Cerebellar cortex (tissue), 1 donor: ENCODE data around the gene PLEKHM3.
"Not testable (repeated sequence)": the region's sequence is repeated elsewhere in the genome, so short reads cannot be mapped to it uniquely, and the experiment has no call there.

ENCODE experiments used
- DNase-seq: peaks from one replicate; pipeline ENCODE4 v3.0.0-alpha.2; 2015; ENCODE audit warnings: low spot score

The PLEKHM3 gene

DNA sequence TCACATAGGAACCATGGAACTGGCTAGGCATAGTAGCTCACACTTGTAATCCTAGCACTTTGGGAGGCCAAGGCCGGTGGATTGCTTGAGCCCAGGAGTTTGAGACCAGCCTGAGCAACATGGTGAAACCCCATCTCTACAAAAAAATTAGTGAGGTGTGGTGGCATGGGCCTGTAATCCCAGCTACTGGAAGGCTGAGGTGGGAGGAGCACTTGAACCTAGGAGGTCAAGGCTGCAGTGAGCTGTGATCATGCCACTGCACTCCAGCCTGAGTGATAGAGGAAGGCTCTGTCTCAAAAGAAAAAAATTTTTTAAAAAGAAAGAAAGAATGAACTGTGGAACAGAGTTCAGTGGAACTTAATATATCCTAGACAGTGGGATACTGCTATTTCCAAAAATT, 76.1 kb downstream of the PLEKHM3 start:
- not testable (repeated sequence) for DNase-seq

DNA sequence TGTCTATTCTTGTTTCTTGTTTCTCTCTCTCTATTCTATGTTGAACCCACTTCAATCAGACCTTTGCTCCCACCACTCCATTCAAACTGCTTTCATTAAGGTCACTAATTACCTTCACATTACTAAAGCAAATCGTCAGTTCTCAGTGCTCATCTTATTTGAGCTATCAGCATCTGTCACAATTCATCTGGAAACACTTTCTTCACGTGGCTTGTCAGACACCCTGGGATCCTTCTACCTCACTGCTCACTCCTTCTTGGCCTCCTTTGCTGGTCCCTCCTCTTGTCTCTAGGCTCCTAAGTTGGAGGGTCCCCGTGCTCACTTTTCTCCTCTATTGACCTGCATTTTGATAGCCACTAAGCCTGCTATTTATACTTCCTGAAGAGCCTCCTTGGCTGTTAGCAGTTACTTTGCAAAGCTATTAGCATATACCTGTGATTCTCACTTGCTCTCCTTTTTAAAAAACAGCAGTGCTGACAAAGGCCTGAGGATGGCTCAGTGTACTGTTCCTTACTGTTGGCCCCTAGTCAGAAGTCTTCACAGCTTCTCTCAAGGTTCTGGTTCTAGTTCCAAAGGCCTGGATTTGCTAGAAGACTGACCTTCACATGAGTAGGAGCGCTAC, 80.2 kb downstream of the PLEKHM3 start:
- DNase-seq: no peak

DNA sequence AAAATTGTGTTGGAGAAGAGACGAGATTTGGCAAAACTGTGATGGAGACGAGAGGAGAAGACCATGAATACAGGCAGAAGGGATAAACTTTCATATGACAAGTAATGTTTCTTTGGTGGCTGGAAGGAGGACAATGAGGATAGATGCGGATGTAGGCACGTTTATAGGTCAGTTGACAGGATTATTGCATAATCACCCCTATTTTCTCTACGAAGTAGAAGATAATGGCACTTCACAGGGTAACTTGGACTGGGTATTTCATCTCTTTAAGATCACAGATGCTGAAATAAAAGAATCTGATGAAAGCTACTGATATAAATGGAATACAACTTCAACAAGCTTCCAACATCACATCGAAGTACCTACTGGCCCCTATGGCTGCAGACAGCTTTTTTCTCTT, 81.0 kb downstream of the PLEKHM3 start:
- DNase-seq: no peak

DNA sequence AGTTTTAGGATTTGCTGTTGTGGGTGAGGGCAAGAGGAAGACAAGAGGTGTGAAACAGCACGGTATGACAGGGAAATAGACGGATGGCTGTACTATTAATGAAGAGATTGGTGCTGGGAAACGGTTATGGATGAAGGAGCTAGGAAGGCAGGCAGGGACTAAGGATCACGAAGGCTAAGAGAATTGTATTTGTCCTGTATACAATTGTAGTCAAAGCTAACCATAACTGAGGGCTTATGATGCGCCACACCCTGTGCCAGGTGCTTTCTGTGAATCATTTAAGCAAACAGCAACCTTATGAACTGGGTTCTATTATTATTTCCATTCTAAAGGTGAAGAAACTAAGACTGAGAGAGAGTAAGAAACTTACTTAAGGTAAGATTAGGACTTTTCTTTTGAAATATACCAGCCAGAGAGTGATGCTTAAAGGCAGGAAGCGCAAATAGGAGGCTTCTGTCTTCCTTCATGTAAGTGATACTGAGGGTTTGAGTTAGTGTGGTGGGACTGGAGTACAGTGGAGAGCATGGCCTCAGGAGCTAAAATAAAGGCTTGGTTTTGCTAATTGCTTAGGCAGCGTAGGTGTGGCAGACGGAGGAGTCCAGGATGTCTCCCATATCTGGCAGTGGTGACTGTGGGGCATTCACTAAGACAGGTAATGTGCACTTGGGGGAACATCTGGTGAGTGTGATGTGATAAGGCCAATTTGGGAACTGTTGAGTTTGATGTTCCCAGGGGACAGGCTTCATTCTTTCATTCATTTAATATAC, 85.8 kb downstream of the PLEKHM3 start:
- no peak for DNase-seq

DNA sequence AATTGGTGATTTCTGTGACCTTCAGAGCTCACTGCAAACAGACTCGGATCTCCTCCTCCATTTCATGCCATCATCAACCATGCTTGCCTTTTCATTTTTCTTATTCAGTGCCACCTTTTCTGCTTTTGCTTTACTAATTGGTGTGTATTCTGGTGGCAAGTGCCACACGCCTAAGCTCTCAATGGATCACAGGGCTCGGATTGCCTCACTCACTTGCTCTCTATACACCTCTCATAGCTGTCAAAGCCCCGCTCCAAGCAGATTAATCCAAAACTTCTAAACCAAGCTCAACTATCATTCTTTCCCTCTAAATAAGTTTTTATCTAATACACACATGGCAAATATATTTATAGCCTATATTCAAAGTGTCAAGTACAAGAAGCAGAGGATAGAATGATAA, 86.4 kb downstream of the PLEKHM3 start:
- DNase-seq: no peak

DNA sequence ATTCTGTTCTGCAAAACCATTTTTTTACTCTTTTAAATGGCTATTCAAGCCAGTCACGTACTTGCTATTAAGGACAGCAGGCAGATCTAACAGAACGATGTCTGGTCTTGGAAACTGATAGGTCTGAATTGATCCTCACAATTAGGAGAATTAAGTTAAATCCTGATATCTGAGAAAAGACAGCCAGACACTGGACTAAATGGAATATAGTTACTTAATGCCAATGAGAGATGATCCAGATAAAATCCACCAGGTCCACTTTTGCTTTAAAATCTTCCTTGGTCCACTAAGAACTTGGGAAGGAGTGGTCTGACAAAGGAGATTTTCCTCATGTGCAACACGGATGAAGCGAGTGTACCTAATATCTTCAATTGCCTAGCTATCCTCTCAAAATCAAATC, 86.9 kb downstream of the PLEKHM3 start:
- DNase-seq: no peak

DNA sequence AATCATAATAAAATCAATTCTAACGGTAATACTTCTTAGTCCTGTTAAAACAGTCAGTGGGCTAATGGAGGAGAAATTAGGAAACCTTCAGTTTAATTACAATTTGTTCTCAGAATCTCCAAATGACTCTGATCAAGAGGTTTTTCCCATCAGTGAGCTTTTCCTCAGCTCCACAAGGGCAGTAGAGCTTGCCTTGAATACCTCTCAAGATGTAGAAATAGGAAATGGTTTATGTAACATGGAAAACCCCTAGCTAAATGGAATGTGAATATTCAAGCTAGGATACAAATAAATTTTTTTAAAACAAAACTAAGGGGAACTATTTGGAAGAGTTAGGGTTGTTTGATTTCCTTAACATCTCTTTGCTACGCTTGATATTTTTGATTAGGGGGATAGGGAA, 87.5 kb downstream of the PLEKHM3 start:
- DNase-seq: no peak

DNA sequence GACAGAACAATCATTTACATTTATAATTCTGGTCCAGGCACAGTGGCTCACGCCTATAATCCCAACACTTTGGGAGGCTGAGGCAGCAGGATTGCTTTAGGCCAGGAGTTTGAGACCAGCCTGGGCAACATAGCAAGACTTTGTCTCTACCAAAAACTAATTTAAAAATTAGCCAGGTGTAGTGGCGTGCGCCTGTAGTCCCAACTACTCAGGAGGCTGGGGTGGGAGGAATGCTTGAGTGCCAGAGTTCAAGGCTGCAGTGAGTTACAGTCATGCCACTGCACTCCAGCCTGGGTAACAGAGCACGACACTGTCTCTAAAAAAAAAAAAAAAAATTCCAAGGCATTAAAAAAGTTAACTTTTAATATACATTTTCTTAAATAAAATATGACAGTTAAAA, 88.1 kb downstream of the PLEKHM3 start:
- no peak for DNase-seq

DNA sequence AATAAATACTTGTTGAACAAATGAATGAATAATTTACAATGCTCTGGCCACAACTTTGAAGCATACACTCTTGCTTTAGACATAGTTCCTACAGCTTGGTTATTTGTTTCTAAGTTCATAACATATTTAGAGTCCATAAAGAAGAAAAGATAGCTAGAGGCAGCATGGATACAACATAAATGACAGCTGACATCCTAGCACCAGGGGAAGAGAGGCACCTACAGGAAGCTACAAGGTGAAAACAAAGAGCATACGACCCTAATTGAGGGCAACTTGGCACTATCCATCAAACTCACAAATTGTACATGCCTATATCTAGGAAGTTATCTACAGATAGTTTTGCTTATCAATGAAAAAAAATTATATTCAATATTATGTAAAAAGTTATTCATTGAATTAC, 88.9 kb downstream of the PLEKHM3 start:
- no peak for DNase-seq

DNA sequence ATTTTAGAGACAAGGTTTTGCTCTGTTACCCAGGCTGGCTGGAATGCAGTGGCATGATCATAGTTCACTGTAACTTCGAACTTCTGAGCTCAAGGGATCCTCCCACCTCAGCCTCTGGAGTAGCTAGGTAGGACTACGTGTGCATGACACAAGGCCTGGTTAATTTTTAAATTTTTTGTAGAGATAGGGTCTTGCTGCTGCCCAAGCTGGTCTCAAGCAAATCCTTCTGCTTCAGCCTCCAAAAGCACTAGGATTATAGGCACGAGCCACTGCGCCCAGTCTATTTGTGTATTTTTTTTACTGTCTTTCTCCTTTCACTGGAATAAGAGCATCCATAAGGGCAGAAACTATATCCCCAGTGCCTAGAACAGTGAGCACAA, 89.3 kb downstream of the PLEKHM3 start:
- no peak for DNase-seq

DNA sequence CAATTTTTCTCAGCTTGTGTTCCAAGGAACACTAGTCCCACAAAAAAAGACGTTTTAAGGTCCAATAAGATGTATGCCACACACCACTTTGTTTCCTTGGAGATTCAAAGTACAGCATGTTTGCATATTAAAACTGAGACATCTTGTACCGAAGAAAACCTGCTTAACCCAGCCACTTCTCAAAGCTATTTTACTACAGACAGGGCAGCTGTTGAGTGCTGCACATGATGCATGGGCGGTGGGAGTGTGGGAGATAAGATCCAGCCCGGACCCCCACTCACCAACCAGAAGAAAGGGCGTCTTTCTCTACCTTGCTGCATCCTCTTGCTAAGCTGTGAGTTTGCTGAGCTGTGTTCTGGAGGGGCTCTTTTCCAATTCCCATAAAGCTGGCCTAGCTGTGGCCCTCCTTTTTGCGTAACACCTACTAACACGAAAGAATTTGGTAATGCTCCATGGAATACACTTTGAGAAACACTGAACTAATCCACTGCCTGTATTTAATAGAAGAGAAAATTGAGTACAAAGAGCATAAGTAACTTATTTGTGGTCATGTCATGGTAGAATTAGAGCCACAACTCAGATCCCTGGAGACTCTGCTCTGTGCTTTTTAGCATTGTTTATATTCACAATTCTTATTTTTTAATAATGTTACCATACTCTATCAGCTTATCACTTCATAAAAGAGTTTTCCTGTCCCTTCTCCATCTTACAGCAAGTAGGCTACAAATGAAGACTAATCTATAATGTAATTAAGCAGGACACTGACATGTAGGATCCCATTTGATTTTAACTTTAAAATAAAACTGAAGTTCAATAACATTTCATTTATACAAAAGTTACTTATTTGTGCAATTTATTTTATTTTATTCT, 90.0 kb downstream of the PLEKHM3 start:
- no peak for DNase-seq

DNA sequence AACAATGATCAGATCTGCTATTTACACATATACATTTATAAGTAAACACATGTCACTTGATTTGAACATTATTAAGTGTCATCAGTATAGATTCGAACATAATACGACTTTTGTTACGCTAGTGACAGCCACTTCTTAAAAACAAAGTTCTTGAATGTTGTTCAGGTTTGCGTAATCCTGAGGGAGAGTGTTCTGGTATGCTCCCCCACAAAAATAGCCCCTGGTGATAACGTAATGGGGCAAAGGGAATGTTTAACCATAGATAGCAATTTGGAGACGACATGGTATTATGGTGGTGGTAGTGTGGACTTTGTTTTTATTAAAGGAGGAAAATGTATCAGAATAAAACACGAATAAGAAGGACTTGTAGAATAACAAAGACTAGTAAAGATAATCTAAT, 90.6 kb downstream of the PLEKHM3 start:
- no peak for DNase-seq

DNA sequence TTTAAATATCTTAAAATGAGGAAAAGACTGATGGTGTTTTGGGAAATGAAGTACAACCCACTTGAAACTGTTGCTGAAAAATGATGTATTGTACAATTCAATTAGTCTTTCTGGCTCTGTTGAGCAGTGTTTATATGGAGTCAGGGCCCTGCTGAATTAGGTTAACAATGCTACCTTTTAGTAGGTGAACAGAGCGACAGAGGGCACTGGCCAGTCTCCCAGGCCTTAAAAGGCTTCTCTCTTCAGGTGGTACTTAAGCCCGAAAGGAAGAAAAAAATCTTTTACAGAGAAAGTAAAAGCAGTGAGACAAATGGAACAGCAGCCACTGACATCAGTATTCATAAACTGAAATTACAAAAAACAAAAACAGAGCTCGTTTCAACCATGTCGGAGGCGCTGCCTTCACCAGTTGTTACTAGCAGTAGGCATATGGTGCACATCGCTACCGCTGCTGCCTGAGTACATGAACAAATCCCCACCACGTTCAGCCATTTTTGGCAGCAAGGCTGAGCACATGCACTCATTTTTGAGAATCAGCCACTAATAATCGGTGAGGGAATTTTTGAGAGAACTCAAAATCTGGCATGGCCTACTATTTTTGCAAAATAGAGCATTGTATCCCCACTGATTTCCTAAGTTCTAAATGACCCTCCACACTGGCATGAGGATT, 91.8 kb downstream of the PLEKHM3 start:
- DNase-seq: peak; percentile 68

DNA sequence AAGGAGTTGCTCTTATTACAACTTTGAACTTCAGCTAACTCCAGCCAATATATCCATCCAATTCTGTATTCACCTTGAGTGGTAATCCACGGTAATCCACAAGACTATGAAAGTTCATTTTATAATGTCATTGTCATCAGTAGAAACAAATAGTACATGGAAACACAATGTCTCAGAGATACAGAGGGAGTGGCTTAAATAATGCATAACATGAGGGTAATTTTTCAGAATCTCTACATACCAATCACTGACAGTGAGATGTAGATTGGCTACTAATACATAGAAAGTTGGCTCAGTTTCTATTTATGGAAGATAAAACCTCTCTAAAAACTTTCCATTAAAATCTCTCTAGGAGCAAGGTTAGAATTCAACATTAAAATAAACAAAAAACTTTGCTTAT, 93.2 kb downstream of the PLEKHM3 start:
- DNase-seq: no peak

DNA sequence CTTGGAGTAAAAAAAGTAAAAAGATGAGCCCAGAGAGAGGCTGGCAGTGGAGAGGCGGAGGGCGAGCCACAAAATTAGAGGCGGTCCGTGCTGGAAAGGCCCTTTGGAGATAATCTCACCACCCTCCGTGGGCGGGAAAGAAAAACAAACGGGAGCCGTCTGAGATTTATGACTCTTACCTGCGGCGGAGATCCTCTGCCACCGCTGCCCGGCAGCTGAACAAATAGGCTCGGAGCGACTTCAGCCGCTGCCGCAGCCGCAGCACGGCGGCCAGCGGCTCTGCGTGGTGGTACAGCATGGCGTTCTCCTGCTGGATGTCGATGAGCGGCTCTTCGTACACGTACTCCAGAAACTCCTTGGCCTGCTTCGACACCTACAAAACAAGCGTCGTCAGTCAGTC, 94.6 kb downstream of the PLEKHM3 start:
- no peak for DNase-seq

DNA sequence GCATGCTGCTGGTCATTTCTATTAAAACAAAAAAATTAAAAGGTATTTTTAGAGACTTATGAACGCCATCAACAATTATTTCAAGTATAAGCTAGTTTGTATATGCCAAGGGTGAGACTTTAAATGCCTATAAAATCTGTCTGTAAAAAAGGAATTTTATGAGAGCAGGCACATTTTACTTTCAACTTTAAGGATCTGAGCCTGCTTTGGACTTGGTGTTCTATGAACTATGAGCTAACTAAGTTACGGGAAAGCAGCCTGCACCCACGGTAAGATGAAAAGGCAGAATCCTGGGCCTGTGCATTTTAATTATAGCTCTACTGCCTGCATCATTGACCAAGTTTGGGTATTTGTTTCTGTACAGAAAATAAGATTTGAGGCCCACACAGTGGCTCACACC, 95.4 kb downstream of the PLEKHM3 start:
- no peak for DNase-seq

DNA sequence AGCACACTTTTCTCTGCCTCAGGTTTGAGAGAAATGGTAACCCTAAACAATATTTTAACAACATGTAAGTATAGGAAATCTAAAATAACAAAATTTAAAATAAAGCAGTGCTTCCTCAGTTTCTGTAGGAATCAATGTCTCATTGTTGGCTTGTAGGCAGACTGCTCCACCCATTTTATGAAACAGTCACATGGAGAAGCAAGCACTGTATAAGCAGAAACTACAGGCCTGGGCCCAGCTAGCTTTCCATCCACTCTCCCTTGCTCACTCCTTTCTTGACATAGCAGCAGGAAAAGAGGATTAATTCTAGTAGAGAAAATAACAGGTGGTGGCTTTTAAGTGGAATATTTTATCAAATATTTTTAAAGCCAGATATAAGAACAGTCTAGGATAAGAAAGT, 97.2 kb downstream of the PLEKHM3 start:
- no peak for DNase-seq

DNA sequence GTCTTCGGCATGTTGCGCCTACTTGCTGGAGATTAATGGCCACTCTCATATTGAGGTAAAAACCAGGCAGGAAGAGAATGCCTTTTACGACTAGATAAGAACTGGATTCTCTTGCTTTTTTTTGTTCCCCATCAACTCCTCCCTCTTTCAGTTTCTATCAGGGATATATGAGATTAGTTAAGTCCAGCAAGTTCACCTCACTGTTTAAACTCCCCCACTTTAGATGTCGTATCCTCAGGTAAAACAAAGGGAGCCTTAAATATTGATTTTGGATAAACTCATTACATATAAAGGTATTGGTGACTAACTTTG, 98.4 kb downstream of the PLEKHM3 start:
- DNase-seq: no peak

DNA sequence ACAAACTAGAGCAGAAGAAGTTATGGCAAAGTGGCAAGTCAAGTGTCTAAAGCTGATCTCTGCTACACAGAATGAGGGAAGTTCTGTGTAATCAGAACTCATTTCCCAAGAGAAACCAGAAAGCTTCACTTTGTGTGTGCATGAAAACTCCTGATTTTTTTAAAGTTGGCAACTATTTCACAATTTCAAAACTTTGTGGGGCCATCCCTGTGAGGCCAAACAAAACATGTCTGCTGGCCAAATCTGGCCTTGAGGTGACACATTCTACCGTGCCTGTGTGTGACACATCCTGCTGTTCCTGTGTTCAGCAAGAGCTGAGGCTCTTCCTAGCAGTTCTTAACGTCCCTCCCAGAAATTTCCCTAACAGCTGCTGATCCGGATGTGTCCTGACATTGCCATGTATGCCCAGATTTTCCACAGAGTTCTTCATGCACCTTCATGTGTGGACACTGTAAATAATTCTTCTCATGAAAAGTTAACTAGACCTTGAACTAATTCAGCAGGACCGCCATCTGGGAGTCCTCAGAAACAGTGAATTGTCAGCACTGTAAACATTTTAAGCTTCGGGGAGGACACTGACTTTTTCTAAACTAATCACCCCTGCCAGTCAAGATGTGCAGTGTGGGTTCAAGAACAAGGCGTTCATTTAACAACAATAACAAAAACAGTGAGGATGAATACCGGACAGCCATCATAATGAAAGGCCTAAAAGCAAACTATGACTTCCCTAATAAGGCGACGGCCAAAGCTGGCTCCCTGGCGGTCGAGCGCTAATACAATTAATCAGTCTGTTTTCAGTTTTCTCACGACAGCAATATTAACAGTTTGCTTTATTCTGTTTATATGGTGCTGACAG, 99.0 kb downstream of the PLEKHM3 start:
- DNase-seq: no peak

DNA sequence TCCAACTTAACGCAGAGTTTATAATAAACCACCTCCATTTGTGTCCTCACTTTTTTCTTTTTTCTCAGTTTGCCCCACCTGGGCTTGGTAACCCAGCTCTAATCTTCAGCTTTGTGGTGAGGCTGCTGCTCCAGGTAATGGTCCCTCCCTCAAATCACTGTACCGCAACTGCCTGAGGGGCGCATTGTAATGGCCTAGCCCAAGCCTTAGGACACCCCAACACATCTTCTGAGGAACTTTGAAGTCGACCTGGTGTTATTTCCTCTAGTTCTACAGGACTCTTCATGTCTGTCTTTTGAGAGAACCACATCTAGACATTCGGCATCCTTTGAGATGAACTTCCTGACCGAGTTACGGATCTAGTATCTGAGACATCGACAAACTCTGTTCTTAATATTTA, 99.7 kb downstream of the PLEKHM3 start:
- no peak for DNase-seq

DNA sequence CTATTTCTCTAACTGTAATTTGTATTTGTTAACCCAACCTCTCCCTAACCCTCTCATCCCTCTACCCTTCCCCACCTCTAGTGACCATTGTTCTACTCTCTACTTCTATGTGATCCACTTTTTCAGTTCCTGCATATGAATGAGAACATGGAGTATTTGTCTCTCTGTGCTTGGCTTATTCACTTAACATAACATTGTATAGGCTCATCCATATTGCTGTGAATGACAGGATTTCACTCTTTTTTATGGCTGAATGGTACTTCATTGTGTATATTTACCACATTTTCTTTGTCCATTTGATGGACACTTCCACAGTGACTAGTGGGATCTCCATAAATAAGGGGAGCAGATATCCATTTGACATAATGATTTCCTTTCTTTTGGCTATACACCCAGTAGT, 103.7 kb downstream of the PLEKHM3 start:
- DNase-seq: no peak

DNA sequence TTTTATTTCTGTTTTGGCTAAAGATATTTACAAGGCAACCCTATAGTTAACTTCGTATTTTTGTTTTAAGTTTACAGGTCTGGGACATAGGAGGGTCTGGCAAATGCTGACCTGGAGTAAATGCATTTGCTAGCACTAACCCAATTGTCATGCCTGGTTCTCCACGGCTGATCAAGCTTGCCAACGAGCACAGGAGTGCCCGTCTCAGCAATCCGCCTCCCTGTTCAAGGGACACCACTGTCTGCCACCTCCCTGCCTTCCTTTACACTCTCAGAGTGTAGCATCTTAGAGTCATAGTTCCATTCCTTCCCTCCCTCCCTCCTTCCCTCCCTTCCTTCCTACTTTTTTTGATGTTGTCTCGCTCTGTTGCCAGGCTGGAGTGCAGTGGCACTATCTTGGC, 104.6 kb downstream of the PLEKHM3 start:
- DNase-seq: no peak
